ENCODE data around the gene LSM7.

Gene LSM7

GRCh38 chr19:2327773-2328400 lies 499 bp downstream of the LSM7 start:
- peak overlapping the region; percentile 82 for H3K4me3 ChIP-seq (ENCODE audit: low read length)
- no peak for TF ChIP-seq ZNF274 (IDR thresholded peaks at IDR 0.05; ENCODE audit: low read depth, low read length)

GRCh38 chr19:2326699-2327360 lies 1.6 kb downstream of the LSM7 start:
- H3K4me3 ChIP-seq (ENCODE audit: low read length) = peak overlapping the region; percentile 82; the same call in 1 of the 2 replicates
- TF ChIP-seq ZNF274 (IDR thresholded peaks at IDR 0.05; ENCODE audit: low read depth, low read length) = no peak

GRCh38 chr19:2325281-2326046 lies 2.9 kb downstream of the LSM7 start:
- TF ChIP-seq ZNF274 (IDR thresholded peaks at IDR 0.05; ENCODE audit: low read depth, low read length) = no peak
- H3K4me3 ChIP-seq (ENCODE audit: low read length) = peak overlapping the region; percentile 5; the same call in 1 of the 2 replicates

GRCh38 chr19:2324220-2324948 lies 4.0 kb downstream of the LSM7 start:
- no peak for TF ChIP-seq ZNF274 (IDR thresholded peaks at IDR 0.05; ENCODE audit: low read depth, low read length)
- no peak overlapping the region; the same call in 1 of the 2 replicates for H3K4me3 ChIP-seq (ENCODE audit: low read length)

- no peak for TF ChIP-seq ZNF274 (IDR thresholded peaks at IDR 0.05; ENCODE audit: low read depth, low read length)
Observed at GRCh38 chr19:2323707-2324106, 4.7 kb downstream of the LSM7 start.

GRCh38 chr19:2321565-2322283 lies 6.7 kb downstream of the LSM7 start:
- no peak for TF ChIP-seq ZNF274 (IDR thresholded peaks at IDR 0.05; ENCODE audit: low read depth, low read length)
- no peak overlapping the region for H3K4me3 ChIP-seq (ENCODE audit: low read length)

More at GRCh38 chr19:2323707-2324106, 4.7 kb downstream of the LSM7 start:
- H3K4me3 ChIP-seq (ENCODE audit: low read length) = no peak overlapping the region

GRCh38 chr19:2320939-2321338 lies 7.4 kb downstream of the LSM7 start:
- no peak for TF ChIP-seq ZNF274 (IDR thresholded peaks at IDR 0.05; ENCODE audit: low read depth, low read length)

GRCh38 chr19:2320049-2320448 lies 8.3 kb downstream of the LSM7 start:
- H3K4me3 ChIP-seq (ENCODE audit: low read length) = no peak overlapping the region

More at GRCh38 chr19:2320939-2321338, 7.4 kb downstream of the LSM7 start:
- H3K4me3 ChIP-seq (ENCODE audit: low read length) = no peak overlapping the region

GRCh38 chr19:2319551-2319950 lies 8.8 kb downstream of the LSM7 start:
- TF ChIP-seq ZNF274 (IDR thresholded peaks at IDR 0.05; ENCODE audit: low read depth, low read length) = no peak
- no peak overlapping the region for H3K4me3 ChIP-seq (ENCODE audit: low read length)

More at GRCh38 chr19:2320049-2320448, 8.3 kb downstream of the LSM7 start:
- TF ChIP-seq ZNF274 (IDR thresholded peaks at IDR 0.05; ENCODE audit: low read depth, low read length) = no peak

GRCh38 chr19:2318923-2319322 lies 9.5 kb downstream of the LSM7 start:
- TF ChIP-seq ZNF274 (IDR thresholded peaks at IDR 0.05; ENCODE audit: low read depth, low read length) = no peak
- no peak overlapping the region for H3K4me3 ChIP-seq (ENCODE audit: low read length)

GRCh38 chr19:2317756-2318155 lies 10.6 kb downstream of the LSM7 start:
- H3K4me3 ChIP-seq (ENCODE audit: low read length) = no peak overlapping the region
- no peak for TF ChIP-seq ZNF274 (IDR thresholded peaks at IDR 0.05; ENCODE audit: low read depth, low read length)

- TF ChIP-seq ZNF274 (IDR thresholded peaks at IDR 0.05; ENCODE audit: low read depth, low read length) = no peak
Observed at GRCh38 chr19:2317300-2317699, 11.1 kb downstream of the LSM7 start.

GRCh38 chr19:2315818-2316353 lies 12.5 kb downstream of the LSM7 start:
- no peak for TF ChIP-seq ZNF274 (IDR thresholded peaks at IDR 0.05; ENCODE audit: low read depth, low read length)
- H3K4me3 ChIP-seq (ENCODE audit: low read length) = no peak overlapping the region

More at GRCh38 chr19:2317300-2317699, 11.1 kb downstream of the LSM7 start:
- H3K4me3 ChIP-seq (ENCODE audit: low read length) = no peak overlapping the region

Measured in GM08714 (cell line).